Neural cell (in vitro differentiated cells): ENCODE data around the gene EIF4G3. TPM values are rescaled to one million over a fixed set of nuclear protein-coding genes. Genes with fewer than 3 reads are reported as not detected.
"Not testable (repeated sequence)": the region's sequence is repeated elsewhere in the genome, so short reads cannot be mapped to it uniquely, and the experiment has no call there.

Source experiments
- H2AFZ ChIP-seq: fragments of 200-600, 300-800 bp; sonication (generic), shearing (Covaris generic); 2 replicates; pipeline ENCODE4 v1.6.0; 2014; ENCODE audit warnings: low read depth, mild to moderate bottlenecking, antibody characterized with exemption, low read length, moderate library complexity
- H3F3A ChIP-seq: fragments of 200-600 bp; shearing (Covaris generic); 2 replicates; pipeline ENCODE4 v1.6.1; 2016; ENCODE audit warnings: mild to moderate bottlenecking, moderate library complexity, mixed read lengths, antibody characterized with exemption, low read length; ENCODE audit not compliant: insufficient read depth, poor library complexity, severe bottlenecking
- H3K27ac ChIP-seq: fragments of 200-600, 300-800 bp; sonication (generic), shearing (Covaris generic); 2 replicates; pipeline ENCODE4 v1.5.1; 2014; ENCODE audit warnings: mild to moderate bottlenecking, low read length, moderate library complexity
- H3K27me3 ChIP-seq: fragments of 300-800, 200-600 bp; sonication (generic), shearing (Covaris generic); 2 replicates; pipeline ENCODE4 v1.6.0; 2014; ENCODE audit warnings: mild to moderate bottlenecking, low read depth, low read length, moderate library complexity; ENCODE audit not compliant: insufficient read depth
- H3K36me3 ChIP-seq: fragments of 300-800, 200-600 bp; sonication (generic), shearing (Covaris generic); 2 replicates; pipeline ENCODE4 v1.5.1; 2014; ENCODE audit warnings: mild to moderate bottlenecking, antibody characterized with exemption, low read length, moderate library complexity; ENCODE audit not compliant: insufficient read depth
- H3K4me2 ChIP-seq: fragments of 300-800, 200-600 bp; sonication (generic), shearing (Covaris generic); 2 replicates; pipeline ENCODE4 v1.6.0; 2014; ENCODE audit warnings: mild to moderate bottlenecking, low read length
- H3K4me3 ChIP-seq: fragments of 300-800, 200-600 bp; sonication (generic), shearing (Covaris generic); 2 replicates; pipeline ENCODE4 v1.5.1; 2014; ENCODE audit warnings: mild to moderate bottlenecking, low read length, moderate library complexity
- H3K79me2 ChIP-seq: fragments of 200-600 bp; shearing (Covaris generic); replicated peaks from 2 replicates; pipeline ENCODE4 v1.6.0; 2014; ENCODE audit warnings: mild to moderate bottlenecking, low read length, moderate library complexity; ENCODE audit not compliant: insufficient read depth
- H3K9ac ChIP-seq: fragments of 300-800, 200-600 bp; sonication (generic), shearing (Covaris generic); 2 replicates; pipeline ENCODE4 v1.6.1; 2016; ENCODE audit warnings: mild to moderate bottlenecking, low read length, mixed read lengths
- H3K9me2 ChIP-seq: fragments of 200-600 bp; shearing (Covaris generic); 2 replicates; pipeline ENCODE4 v1.6.1; 2016; ENCODE audit warnings: mild to moderate bottlenecking, low read length, mixed read lengths; ENCODE audit not compliant: insufficient read depth
- H3K9me3 ChIP-seq: fragments of 200-600, 300-800 bp; sonication (generic), shearing (Covaris generic); 2 replicates; pipeline ENCODE4 v1.6.1; 2016; ENCODE audit warnings: mild to moderate bottlenecking, mixed run types, low read length, moderate library complexity, mixed read lengths
- H4K20me1 ChIP-seq: fragments of 200-600 bp; shearing (Covaris generic); 2 replicates; pipeline ENCODE4 v1.6.1; 2016; ENCODE audit warnings: mild to moderate bottlenecking, mixed run types; ENCODE audit not compliant: insufficient read depth
- CTCF ChIP-seq: fragments of 450-650 bp; IDR thresholded peaks from 2 replicates; pipeline ENCODE4 v1.5.1; 2014; ENCODE audit warnings: antibody characterized with exemption, mild to moderate bottlenecking, moderate library complexity; ENCODE audit not compliant: poor library complexity, severe bottlenecking
- EP300 ChIP-seq: fragments of 450-650 bp; conservative IDR thresholded peaks from 2 replicates; pipeline ENCODE4 v1.6.1; 2014; ENCODE audit warnings: antibody characterized with exemption, mild to moderate bottlenecking, moderate library complexity; ENCODE audit not compliant: poor library complexity, severe bottlenecking
- EZH2 ChIP-seq: fragments of 200-600, 300-800 bp; shearing (Covaris generic), sonication (generic); IDR thresholded peaks from 2 replicates; pipeline ENCODE4 v1.6.1; 2014; ENCODE audit warnings: antibody characterized with exemption, low read length, borderline replicate concordance, mild to moderate bottlenecking; ENCODE audit not compliant: insufficient read depth, poor library complexity, severe bottlenecking
- MXI1 ChIP-seq: fragments of 450-650 bp; conservative IDR thresholded peaks from 2 replicates; pipeline ENCODE4 v1.6.1; 2014; ENCODE audit warnings: antibody characterized with exemption, mild to moderate bottlenecking; ENCODE audit not compliant: poor library complexity, severe bottlenecking
- POLR2AphosphoS5 ChIP-seq: IDR thresholded peaks from 2 replicates; pipeline ENCODE4 v1.6.1; 2012
- RAD21 ChIP-seq: fragments of 450-650 bp; conservative IDR thresholded peaks from 2 replicates; pipeline ENCODE4 v1.6.1; 2014; ENCODE audit warnings: antibody characterized with exemption, mild to moderate bottlenecking, moderate library complexity
- SMC3 ChIP-seq: fragments of 450-650 bp; conservative IDR thresholded peaks from 2 replicates; pipeline ENCODE4 v1.6.1; 2014; ENCODE audit warnings: antibody characterized with exemption, mild to moderate bottlenecking, moderate library complexity; ENCODE audit not compliant: poor library complexity
- TAF1 ChIP-seq: IDR thresholded peaks from 2 replicates; pipeline ENCODE4 v1.6.1; 2012; ENCODE audit warnings: low read depth
- polyA plus RNA-seq: library from polyadenylated mRNA; depleted of rRNA; stranded (reverse); fragments of >200 nt; gene quantifications from 2 replicates; pipeline ENCODE4 v1.2.3, GENCODE V29; 2014

EIF4G3 gene
- polyA plus RNA-seq, 1 donor from 2014 or later = 56.9 TPM

- Histone ChIP-seq H2AFZ (no peak overlapping the region), H3K27ac (no peak overlapping the region), H3K9me2 (no peaks in the 10 kb centered on the region), H3K4me2 (no peak overlapping the region), H3F3A (no peaks in the 10 kb centered on the region), H3K9me3 (no peaks in the 10 kb centered on the region), H3K27me3 (no peaks in the 10 kb centered on the region), H3K9ac (no peak overlapping the region), H4K20me1 (no peaks in the 10 kb centered on the region), H3K79me2 (peaks cover 9% of the 10 kb centered on the region), H3K4me3 (no peak overlapping the region), H3K36me3 (no peaks in the 10 kb centered on the region)
- no peak for TF ChIP-seq CTCF
These were observed 148.9 kb downstream of the EIF4G3 start for GRCh38 chr1:21027805-21028204.

GRCh38 chr1:21024918-21025317 lies 151.8 kb downstream of the EIF4G3 start:
- Histone ChIP-seq H4K20me1 (no peaks in the 10 kb centered on the region), H3K27ac (no peak overlapping the region), H3K27me3 (no peaks in the 10 kb centered on the region), H3K9ac (no peak overlapping the region), H3K9me2 (no peaks in the 10 kb centered on the region), H3K9me3 (no peaks in the 10 kb centered on the region), H3K79me2 (peaks cover 25% of the 10 kb centered on the region), H3K4me2 (no peak overlapping the region), H2AFZ (no peak overlapping the region), H3K36me3 (no peaks in the 10 kb centered on the region), H3F3A (no peaks in the 10 kb centered on the region), H3K4me3 (no peak overlapping the region)
- TF ChIP-seq MXI1 (no peak), TAF1 (no peak), EP300 (no peak), POLR2AphosphoS5 (no peak), SMC3 (no peak)

GRCh38 chr1:21024136-21024896 lies 152.4 kb downstream of the EIF4G3 start:
- H3K4me3 ChIP-seq, H3K36me3 ChIP-seq, H3F3A ChIP-seq, H2AFZ ChIP-seq, H3K9me3 ChIP-seq, H3K27me3 ChIP-seq, H3K9ac ChIP-seq, H3K4me2 ChIP-seq, H4K20me1 ChIP-seq, H3K27ac ChIP-seq, H3K9me2 ChIP-seq: not testable (repeated sequence)
- H3K79me2 ChIP-seq = peaks cover 25% of the 10 kb centered on the region

- Histone ChIP-seq H4K20me1 (no peaks in the 10 kb centered on the region), H3K4me3 (no peak overlapping the region), H3K79me2 (peaks cover 20% of the 10 kb centered on the region), H3K36me3 (no peaks in the 10 kb centered on the region), H3K27me3 (no peaks in the 10 kb centered on the region), H3K27ac (no peak overlapping the region), H3K9me3 (no peaks in the 10 kb centered on the region), H3K9me2 (no peaks in the 10 kb centered on the region), H3K4me2 (no peak overlapping the region), H3K9ac (no peak overlapping the region), H3F3A (no peaks in the 10 kb centered on the region), H2AFZ (no peak overlapping the region)
- no peak for TF ChIP-seq TAF1
- no peak for TF ChIP-seq SMC3
- no peak for TF ChIP-seq EZH2
- TF ChIP-seq POLR2AphosphoS5 = no peak
- TF ChIP-seq RAD21 = no peak
- no peak for TF ChIP-seq EP300
These were observed 154.2 kb downstream of the EIF4G3 start for GRCh38 chr1:21022279-21023040.
